ENCODE results near the gene ARHGEF10L. TPM values are rescaled to one million over a fixed set of nuclear protein-coding genes. Genes with fewer than 3 reads are reported as not detected.

Gene ARHGEF10L
- polyA plus RNA-seq, 1 donor (not counting 4 experiments of a cell fraction or from before 2014, with no cell fraction given): 2.4 TPM

- FAIRE-seq (no peak), DNase-seq (ENCODE audit: low read depth, low spot score) (no peak)
- Histone ChIP-seq H3K4me1 (ENCODE audit: control insufficient read depth, extremely low read depth, insufficient read depth, low read length) (peaks cover 3% of the 10 kb centered on the region), H3K4me2 (ENCODE audit: control insufficient read depth, extremely low read depth, insufficient read depth, low read depth, low read length) (no peak overlapping the region), H4K20me1 (ENCODE audit: control insufficient read depth, extremely low read depth, insufficient read depth, low read length) (no peaks in the 10 kb centered on the region), H3K4me3 (ENCODE audit: control insufficient read depth in 2 of 3, extremely low read depth in 1 of 3, insufficient read depth in 2 of 3, low read depth in 1 of 3, low read length in 3 of 3) (no peak overlapping the region), H3K79me2 (ENCODE audit: control insufficient read depth, insufficient read depth, low read length) (no peaks in the 10 kb centered on the region), H3K9me1 (ENCODE audit: control insufficient read depth, extremely low read depth, insufficient read depth, low read length) (no peaks in the 10 kb centered on the region), H3K36me3 (ENCODE audit: control insufficient read depth in 2 of 2, extremely low read depth in 1 of 2, insufficient read depth in 2 of 2, low read length in 2 of 2) (no peaks in the 10 kb centered on the region), H3K27me3 (ENCODE audit: control insufficient read depth, extremely low read depth, insufficient read depth, low read length) (no peaks in the 10 kb centered on the region), H3K9me3 (ENCODE audit: control insufficient read depth, low read depth, low read length) (no peaks in the 10 kb centered on the region), H2AFZ (ENCODE audit: control insufficient read depth, low read length) (no peak overlapping the region), H3K9ac (ENCODE audit: control insufficient read depth, extremely low read depth, insufficient read depth, low read length) (no peak overlapping the region), H3K27ac (ENCODE audit: control insufficient read depth, insufficient read depth, low read length) (no peak overlapping the region)
- TF ChIP-seq CTCF (optimal IDR thresholded peaks at IDR 0.05 in 1 of 3, IDR thresholded peaks at IDR 0.05 in 1 of 3, conservative IDR thresholded peaks at IDR 0.05 in 1 of 3; ENCODE audit: extremely low read depth in 1 of 3, insufficient read depth in 2 of 3, low read length in 3 of 3): no peak
- no peak for TF ChIP-seq EZH2 (IDR thresholded peaks at IDR 0.05; ENCODE audit: low read length)
- dilution Hi-C loops (cut with MboI; ENCODE audit: extremely low pct_ligation_motif_present, low sequenced_read_pairs): no loop called here
Measured at GRCh38 chr1:17514776-17515175, 24.7 kb upstream of the ARHGEF10L start.

GRCh38 chr1:17515902-17516301 lies 23.6 kb upstream of the ARHGEF10L start:
- H3K27ac ChIP-seq (ENCODE audit: control insufficient read depth, insufficient read depth, low read length): no peak overlapping the region
- dilution Hi-C loops (cut with MboI; ENCODE audit: extremely low pct_ligation_motif_present, low sequenced_read_pairs): no loop called here
- no peak overlapping the region for H3K4me2 ChIP-seq (ENCODE audit: control insufficient read depth, extremely low read depth, insufficient read depth, low read depth, low read length)
- no peak overlapping the region for H3K4me3 ChIP-seq (ENCODE audit: control insufficient read depth in 2 of 3, extremely low read depth in 1 of 3, insufficient read depth in 2 of 3, low read depth in 1 of 3, low read length in 3 of 3)
- no peaks in the 10 kb centered on the region for H3K9me3 ChIP-seq (ENCODE audit: control insufficient read depth, low read depth, low read length)
- FAIRE-seq: no peak
- no peaks in the 10 kb centered on the region for H3K79me2 ChIP-seq (ENCODE audit: control insufficient read depth, insufficient read depth, low read length)
- H3K27me3 ChIP-seq (ENCODE audit: control insufficient read depth, extremely low read depth, insufficient read depth, low read length): no peaks in the 10 kb centered on the region
- H3K4me1 ChIP-seq (ENCODE audit: control insufficient read depth, extremely low read depth, insufficient read depth, low read length): peaks cover 14% of the 10 kb centered on the region
- no peaks in the 10 kb centered on the region for H3K9me1 ChIP-seq (ENCODE audit: control insufficient read depth, extremely low read depth, insufficient read depth, low read length)
- no peaks in the 10 kb centered on the region for H3K36me3 ChIP-seq (ENCODE audit: control insufficient read depth in 2 of 2, extremely low read depth in 1 of 2, insufficient read depth in 2 of 2, low read length in 2 of 2)
- no peaks in the 10 kb centered on the region for H4K20me1 ChIP-seq (ENCODE audit: control insufficient read depth, extremely low read depth, insufficient read depth, low read length)
- no peak overlapping the region for H2AFZ ChIP-seq (ENCODE audit: control insufficient read depth, low read length)
- DNase-seq (ENCODE audit: low read depth, low spot score): no peak
- TF ChIP-seq EZH2 (IDR thresholded peaks at IDR 0.05; ENCODE audit: low read length) (no peak), CTCF (optimal IDR thresholded peaks at IDR 0.05 in 1 of 3, IDR thresholded peaks at IDR 0.05 in 1 of 3, conservative IDR thresholded peaks at IDR 0.05 in 1 of 3; ENCODE audit: extremely low read depth in 1 of 3, insufficient read depth in 2 of 3, low read length in 3 of 3) (no peak)
- no peak overlapping the region for H3K9ac ChIP-seq (ENCODE audit: control insufficient read depth, extremely low read depth, insufficient read depth, low read length)

Measured in keratinocyte (primary cell).